GM19025 (cell line): ENCODE data around the gene TWNK.
"Not testable (repeated sequence)": the region's sequence is repeated elsewhere in the genome, so short reads cannot be mapped to it uniquely, and the experiment has no call there.

Source experiments
- ATAC-seq: cut with Tn5 transposase; IDR thresholded peaks from one replicate; pipeline ENCODE4 v1.9.1; 2021; ENCODE audit warnings: mild to moderate bottlenecking, low read depth, moderate library complexity; ENCODE audit not compliant: unreplicated experiment

Gene TWNK

DNA sequence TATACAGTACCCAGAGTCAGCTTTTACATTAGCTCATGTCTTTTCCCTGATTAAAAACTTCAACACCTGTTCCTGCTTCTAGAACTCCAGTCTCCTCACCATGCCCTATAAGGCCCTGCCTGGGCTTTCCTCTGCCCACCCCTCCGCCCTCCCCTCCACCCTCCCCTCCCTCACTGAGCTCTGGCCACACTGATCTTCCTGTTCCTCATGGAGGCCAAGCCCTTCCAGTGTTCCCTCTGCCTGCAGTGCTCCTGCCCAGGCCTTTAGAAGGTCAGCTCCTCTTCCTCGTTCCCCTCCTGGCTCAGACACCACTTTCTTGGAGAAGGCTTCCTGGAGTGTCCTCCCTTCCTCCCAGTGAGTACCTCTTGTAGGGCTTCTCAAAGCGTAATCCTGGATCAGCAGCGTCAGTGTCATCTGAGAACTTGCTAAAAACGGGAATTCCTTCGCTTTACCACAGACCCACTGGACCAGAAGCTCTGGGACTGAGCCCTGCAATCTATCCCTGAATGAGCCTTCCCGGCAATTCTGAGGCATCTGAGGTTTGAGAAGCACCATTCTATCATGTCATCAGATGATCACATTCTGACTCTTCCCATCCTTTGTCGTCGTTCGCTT lies 39.9 kb downstream of the TWNK start:
- no peak for ATAC-seq

DNA sequence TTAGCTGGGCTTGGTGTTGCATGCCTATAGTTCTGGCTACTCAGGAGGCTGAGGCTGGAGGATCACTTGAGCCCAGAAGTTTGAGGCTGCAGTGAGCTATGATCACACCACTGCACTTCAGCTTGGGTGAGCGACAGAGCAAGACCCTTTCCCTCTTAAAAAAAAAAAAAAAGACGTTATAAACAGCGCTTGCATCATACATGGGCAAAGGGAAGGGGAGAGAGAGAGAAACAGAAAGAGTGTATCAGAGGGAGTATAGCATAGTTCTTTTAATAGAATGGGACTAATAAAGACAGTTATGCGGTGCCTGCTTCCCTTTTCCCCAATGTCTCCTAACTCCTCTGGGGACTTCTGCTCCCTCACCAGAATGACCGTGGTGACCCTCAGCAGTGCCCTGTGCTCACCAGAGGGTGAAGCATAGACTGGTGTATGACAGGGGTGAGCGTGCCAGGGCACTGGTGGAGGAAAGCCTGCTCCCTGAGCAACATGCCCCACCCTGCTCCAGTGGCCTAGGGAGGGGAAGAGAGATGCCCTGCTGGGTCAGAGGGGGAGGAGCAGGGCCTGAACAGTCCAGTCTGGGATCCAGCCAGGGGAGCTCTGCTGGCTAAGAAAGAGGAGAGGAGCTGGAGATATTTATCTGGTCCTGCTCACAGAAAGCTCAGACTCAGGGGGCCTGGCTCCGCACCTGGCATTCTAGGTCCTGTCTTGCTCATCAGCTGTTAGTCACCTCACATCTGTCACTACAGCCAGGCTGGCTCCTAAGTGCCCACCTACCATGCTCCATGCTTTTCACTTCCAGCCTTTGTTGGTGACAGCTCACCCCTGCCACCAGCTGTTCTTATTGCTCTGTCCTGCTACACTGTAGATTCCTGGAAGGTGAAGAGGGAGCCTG lies 41.3 kb downstream of the TWNK start:
- ATAC-seq = no peak

DNA sequence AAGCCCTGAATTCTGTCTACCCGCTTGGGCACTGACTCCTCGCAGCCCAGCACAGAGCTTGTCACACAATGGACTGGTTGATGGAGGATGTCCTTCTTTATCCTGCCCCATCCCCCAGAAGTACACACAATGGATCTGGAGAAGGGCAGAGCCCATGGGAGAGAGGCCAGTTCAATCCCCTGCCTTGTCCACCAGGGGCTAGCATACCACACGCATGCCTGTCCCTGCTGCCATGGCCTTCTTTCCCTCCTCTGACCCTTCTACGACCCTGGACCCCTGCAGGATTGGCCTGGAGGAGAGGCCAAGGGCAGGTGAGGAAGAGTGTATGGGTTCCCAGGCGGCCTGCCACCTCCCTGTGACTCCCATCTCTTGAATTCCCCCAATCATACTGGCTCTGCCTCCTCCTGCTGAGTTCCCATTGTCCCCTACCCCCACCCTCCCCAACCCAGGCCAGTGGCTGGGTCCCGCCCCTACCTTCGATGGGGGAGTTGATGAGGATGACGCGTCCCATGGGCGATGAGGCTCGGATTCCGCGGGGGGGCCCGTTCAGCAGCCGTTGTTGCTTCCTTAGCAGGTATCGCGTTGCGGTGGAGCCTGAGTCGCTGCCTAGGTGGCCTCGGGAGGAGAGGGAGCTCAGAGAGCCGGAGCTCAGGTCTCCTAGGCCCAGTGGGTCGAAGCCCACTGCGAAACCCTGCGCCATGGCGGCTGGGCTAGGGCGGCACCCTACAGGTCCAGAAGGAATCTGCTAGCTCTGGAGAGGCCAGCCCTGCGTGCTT lies 42.4 kb downstream of the TWNK start:
- no peak for ATAC-seq

DNA sequence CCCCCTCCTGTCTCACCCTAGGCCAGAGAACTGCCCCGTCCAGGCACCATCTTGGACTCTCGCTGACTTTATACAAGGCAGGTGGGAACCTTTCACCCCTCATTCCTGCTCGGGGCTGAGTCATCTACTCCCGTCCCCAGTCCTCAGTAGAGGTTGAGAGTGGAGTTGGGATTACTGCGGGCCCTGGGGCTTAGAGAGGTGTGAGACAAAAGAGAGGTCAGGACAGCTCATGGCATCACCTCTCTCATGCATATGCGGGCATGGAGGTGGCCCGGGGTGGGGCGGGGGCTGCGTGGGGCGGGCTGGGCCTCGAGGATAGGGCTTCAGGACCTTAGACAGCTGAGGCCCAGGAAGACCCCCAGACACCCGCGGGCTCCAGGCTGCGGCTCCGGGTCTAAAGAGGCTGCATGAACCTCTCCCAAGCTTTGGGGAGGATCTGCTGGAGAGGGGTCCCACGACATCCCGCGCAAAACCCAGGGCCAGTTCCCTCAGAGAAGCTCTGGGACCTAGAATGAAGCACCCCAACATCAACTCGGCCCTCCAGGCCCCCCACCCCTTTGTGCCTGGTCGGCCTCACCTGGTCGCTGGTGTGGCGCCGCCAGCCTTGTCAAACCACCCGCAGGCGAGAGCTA lies 43.3 kb downstream of the TWNK start:
- ATAC-seq = no peak

DNA sequence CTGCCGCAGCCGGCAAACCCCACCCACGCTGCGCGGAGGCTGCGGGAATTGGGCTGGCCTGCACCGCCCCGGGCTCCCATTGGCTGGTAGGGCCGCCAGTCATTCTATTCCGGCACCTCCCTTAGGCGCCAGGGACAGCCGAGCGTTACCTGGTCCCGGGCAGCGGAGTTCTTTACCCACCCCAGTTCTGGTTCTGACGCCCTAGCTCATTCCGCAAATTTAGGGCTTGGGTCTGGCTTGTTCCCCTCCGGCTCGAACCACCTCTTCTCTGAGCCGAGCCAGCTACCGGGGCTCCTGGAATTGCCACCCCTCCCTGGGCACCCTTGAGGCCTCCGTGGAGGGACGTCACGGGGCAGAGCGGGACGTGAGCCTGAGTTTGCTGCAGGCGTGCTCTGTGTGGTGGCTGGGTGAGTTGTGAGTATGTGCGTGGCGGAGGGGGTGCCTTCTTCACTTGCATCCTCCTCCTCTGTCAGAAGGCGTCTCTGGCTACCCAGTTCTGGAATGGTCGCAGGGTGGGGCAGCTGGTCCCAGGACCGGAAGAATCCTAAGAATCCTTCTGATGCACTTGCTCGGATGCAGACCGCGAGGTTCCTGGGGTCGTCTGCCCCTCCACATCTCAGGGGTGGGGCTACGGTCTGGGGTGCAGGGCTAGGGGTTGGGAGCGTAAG lies 43.9 kb downstream of the TWNK start, which contains the start of the genes PDZD7 and SFXN3:
TSS of gene PDZD7 (minus strand) at position 2 of the 668 bp plus-strand sequence. CDS start 910 bp downstream, outside the sequence.
TSS of gene SFXN3 (plus strand) at position 107 of the 668 bp plus-strand sequence. CDS start 3,461 bp downstream, outside the sequence.
- peak; percentile 96 for ATAC-seq

DNA sequence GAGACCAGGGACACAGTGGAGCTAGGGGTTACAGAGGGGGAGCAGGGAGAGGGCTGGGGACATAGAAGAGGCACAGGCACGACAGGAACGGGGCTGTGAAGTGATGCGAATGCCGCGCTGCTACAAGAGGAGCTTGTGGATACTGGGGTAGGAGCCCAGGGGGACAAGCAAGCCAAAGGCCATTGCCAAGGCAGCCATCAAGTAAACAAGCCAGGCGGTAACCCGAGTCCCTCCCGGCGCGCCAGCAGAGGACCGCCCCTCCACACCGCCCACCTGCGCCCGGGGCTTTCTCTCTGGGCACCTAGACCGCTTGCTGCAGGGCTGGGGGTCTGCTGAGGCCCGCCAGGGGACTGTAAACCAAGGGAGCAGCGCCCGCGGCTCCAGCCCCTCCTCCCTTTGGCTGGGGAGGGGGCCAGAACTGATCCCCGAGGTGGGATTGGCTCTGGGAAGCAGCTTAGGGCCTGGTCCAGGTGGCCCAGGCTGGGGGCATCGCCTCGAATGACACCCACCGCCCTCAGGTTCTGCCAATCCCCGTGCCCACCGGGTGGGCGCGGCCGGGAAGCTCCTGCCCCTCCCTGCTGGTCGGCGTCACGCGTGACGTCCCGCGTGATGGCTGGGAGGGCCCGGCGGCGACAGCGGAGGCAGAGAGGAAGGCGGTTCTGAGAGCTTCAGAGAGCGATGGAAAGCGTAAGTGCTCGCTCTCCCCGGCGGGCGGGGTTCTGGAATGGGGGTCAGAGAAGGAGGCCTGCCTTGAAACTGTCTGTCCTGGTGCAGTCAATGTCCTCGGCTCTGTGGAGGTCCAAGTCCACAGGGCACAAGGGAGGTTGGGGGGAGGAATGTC lies 44.7 kb downstream of the TWNK start:
- peak; percentile 43 for ATAC-seq

DNA sequence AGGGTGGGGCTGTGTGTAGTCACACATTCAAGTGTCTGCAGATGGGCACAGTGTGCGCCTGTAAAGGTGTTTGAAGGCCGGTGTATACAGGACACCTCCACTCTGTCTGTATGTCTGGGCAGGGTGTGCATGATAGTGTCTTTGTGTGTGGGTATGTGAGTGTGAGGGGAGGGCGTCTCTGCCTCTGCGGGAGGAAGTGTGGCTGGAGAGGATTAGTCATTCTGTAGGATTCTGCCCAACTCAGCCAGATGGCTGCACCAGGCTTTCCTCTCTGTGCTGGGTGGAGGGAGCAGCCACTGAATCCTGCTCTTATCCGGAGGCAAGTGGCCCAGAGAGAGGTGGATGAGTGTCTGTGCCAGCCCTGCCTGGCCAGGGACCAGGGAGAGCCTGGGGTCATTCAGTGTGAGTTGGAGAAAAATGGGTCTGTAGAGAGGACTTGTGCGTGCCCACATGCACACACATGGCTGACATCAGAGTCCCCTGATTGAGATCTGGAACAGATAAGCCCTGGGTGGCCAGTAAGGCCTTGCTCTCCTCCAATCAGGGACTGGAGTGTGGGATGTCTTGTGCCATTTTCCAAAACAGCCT lies 45.4 kb downstream of the TWNK start:
- ATAC-seq = peak; percentile 11

DNA sequence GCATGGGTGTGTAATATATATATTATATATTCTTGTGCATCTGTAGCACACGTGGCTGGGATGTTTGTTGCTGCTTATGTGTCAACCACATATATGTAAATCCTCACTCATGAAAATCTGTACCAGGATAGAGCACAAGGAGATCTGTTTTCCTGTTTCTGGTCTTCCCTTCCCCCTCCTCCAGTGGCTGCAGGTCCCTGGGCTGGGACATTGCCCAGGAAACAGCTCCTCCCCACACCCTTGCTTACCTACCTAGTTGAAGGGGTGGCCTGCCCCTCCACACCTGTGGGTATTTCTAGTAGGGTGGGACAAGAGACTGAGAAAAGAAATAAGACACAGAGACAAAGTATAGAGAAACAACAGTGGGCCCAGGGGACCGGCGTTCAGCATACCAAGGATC lies 45.9 kb downstream of the TWNK start:
- no peak for ATAC-seq

DNA sequence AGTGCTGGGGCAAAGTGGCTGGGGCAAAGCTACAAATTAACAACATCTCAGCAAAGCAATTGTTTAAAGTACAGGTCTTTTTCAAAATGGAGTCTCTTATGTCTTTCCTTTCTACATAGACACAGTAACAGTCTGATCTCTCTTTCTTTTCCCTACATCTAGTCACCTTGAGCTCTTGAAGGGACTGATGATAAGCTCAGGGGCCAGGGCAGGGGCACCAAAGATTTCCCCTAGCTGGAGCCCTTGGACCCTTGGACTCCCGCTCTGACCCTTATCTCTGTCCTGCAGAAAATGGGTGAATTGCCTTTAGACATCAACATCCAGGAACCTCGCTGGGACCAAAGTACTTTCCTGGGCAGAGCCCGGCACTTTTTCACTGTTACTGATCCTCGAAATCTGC lies 47.1 kb downstream of the TWNK start:
- ATAC-seq = not testable (repeated sequence)

DNA sequence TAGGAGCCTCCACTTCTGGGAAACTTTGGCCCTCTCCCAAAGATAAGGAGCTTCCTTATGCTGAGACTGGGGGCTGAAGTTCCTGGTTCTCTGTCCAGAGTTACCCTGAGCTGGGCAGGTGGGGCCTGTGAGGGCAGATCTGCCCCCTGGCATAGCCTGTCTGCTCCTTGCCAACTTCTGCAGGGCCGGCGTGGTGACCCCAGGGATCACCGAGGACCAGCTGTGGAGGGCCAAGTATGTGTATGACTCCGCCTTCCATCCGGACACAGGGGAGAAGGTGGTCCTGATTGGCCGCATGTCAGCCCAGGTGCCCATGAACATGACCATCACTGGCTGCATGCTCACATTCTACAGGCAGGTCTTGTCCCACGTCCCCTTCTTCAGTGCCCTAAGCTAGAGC lies 48.0 kb downstream of the TWNK start:
- ATAC-seq = no peak

DNA sequence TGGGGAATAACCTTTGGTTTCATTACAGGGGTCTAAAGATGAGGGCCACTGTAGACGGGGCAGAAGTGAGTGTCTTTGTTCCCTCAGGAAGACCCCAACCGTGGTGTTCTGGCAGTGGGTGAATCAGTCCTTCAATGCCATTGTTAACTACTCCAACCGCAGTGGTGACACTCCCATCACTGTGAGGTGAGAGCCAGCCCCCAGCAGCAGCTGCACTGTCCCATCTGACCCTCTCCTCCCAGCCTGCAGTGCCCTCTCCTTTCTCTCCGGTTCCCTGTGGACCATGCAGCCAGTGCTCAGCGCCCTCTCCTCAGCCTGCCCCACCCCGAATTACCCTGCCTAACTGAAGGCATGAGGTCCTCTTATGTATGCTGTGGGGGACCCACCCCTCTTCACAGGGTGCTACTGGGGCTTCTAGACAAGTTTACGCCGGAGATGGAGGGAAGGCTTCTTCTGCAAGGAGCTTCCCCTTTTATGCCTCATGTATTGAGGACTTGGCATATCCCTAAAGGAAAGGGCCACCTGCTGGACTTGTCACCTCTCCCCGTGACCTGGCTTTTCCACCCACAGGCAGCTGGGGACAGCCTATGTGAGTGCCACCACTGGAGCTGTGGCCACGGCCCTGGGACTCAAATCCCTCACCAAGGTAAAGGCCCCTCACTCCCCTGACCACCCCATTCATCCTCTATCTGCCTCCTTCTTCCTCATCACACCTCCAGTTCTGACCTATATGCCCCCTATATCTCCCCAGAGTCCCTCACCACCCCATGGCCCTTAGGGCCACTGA lies 48.8 kb downstream of the TWNK start:
- no peak for ATAC-seq

DNA sequence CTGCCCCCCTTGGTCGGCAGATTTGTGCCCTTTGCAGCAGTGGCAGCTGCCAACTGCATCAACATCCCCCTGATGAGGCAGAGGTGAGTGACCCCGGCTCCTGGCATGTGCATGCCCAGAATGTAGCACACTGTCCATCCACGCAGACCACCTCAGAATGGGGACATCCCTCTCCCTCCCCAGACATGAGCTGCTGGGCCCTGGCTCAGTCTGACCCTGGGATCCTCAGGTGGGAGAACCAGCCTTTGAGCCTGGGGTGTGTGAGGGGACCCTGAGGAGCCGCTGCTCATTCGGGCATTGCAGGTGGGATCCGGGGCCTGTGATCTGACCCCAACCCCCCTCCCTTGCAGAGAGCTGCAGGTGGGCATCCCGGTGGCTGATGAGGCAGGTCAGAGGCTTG lies 49.4 kb downstream of the TWNK start:
- ATAC-seq = no peak

DNA sequence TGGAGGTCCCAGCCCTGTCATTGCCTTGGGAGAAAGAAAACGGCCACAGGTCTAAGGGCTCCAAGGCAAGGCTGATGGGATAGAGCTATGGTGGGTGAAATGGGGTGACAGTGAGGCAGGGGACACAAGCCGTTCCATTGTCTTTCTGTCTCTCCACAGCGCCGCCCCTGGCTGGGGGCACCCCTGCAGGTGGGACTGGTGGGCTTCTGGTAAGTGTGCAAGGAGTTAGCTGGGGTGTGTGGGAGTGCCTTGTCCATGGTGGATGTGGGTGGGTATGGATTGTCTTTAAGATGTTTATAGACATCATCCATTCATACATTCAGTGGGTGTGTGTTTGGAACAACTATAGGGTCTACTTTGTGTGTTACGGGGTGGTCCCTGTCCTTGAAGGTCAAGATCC lies 51.1 kb downstream of the TWNK start:
- ATAC-seq = no peak

DNA sequence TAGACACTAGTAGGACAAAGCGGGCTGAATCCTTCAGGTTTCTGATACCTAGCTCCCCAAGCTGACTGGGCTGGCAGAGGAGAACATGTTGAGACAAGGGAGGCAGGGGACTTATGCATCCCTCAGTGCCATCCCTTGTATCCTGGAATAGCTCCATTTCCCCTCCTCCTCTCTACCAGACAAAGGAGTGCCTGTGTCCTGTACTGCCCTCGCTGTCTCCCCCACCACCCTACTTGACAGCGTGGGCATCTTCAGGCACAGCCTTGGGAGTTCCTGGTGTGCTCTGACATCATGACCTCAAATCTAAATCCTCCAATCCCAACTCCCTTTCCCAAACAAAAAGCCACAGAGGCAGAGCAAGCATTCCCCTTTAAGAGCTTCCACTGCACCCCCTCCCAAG lies 52.7 kb downstream of the TWNK start:
- ATAC-seq = no peak

DNA sequence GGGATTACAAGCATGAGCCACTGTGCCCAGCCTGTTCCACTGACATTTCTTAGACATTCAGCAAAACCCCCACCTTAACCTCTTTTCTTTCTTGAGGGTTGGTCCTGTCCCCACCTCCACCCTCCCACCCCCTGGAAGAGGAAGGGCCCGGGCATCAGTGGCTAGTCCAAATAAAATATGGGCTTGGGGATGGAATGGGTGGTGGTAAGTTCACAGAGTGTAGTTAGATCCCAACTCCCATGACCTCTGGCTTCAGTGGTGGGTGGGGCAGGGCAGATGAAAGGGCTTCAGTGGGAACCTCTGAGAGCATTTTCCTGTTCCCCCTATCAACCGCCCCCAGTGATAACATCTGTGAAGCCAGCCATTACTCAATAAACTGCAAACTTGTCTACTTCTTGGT lies 53.5 kb downstream of the TWNK start:
- ATAC-seq = no peak

DNA sequence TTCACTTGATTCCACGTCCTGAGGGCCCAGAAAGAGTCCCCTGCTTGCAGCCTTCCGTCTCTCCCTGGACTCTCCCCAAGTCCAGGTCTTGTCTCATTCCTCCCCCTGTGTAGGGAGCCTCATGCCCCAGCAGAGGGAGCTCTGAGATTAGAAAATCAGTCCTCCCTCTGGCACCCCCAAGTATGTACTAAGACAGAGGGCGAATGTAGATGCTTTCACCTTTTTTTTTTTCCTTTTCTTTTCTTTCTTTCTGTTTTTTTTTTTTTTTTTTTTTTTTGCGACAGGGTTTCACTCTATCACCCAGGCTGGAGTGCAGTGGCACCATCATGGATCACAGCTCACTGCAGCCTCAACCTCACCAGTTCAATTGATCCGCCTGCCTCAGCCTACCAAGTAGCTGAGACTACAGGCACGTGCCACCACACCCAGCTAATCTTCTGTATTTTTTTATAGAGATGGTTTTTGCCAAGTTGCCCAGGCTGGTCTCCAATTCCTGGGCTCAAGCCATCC lies 54.0 kb downstream of the TWNK start:
- peak; percentile 42 for ATAC-seq

DNA sequence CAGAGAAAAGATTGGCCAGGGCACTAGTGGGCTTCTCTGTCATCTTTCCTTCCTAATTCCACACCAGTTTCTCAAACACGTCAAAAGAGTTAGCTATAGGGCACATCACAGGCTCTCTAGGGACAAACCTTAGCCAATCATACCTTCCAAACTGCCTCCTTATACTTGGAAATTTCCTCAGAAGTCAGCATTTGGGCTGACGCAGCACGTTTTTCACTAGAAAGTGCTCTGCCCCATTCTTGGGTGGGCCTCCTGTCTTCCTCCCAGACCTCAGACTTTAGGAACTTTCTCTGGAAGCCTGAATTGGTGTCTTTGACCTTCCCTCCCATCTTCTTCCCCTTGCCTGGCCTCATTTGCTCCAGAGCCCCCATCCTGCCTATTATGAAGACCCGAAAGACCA lies 54.8 kb downstream of the TWNK start:
- no peak for ATAC-seq
